ENCODE results near the gene RNF166. TPM values are rescaled to one million over a fixed set of nuclear protein-coding genes. Genes with fewer than 3 reads are reported as not detected.

RNF166 gene
- total and polyA plus RNA-seq, 7 donors = 10.1 to 22.9 (median 14.1) TPM

- TF ChIP-seq CTCF (IDR thresholded peaks at IDR 0.05) = no peak
- DNase-seq (no peak), ATAC-seq (no peak)
- Histone ChIP-seq H3K27me3 (ENCODE audit: insufficient read depth in 3 of 3, low read length in 2 of 3) (no peaks in the 10 kb centered on the region), H3K27ac (no peak overlapping the region), H3K4me1 (no peaks in the 10 kb centered on the region), H3K4me3 (no peak overlapping the region), H3K36me3 (ENCODE audit: insufficient read depth in 1 of 2, low read depth in 1 of 2) (peaks cover 0 to 4% of the 10 kb centered on the region in 2 donors), H3K9me3 (no peaks in the 10 kb centered on the region)
- WGBS, 3 donors = 92 to 96% (median 94%) methylated on average over 15 to 20 of the region's 21 CpGs
- intact Hi-C loops (cut with DNase I) = loop anchor here (2.0 to 5.0 kb wide), 3 partner anchors 48 to 476 kb away; partner anchors contain the start of gene PIEZO1 (in 1 of the 2)
Observed at GRCh38 chr16:88736496-88736895, 30.3 kb upstream of the RNF166 start.

- no peaks in the 10 kb centered on the region for H3K27me3 ChIP-seq (ENCODE audit: insufficient read depth in 3 of 3, low read length in 2 of 3)
- intact Hi-C loops (cut with DNase I) = loop anchor here (2.0 to 5.0 kb wide), 3 partner anchors 49 to 476 kb away; partner anchors contain the start of gene PIEZO1 (in 1 of the 2)
- TF ChIP-seq CTCF (IDR thresholded peaks at IDR 0.05) = no peak
- no peak overlapping the region for H3K4me3 ChIP-seq
- H3K27ac ChIP-seq = no peak overlapping the region
- H3K4me1 ChIP-seq = no peaks in the 10 kb centered on the region
- ATAC-seq = no peak
- no peaks in the 10 kb centered on the region for H3K9me3 ChIP-seq
- no peak for DNase-seq
- peaks cover 0 to 4% of the 10 kb centered on the region in 2 donors for H3K36me3 ChIP-seq (ENCODE audit: insufficient read depth in 1 of 2, low read depth in 1 of 2)
- 91 to 93% (median 92%) methylated on average over 17 to 21 of the region's 21 CpGs for WGBS, 3 donors
Observed at GRCh38 chr16:88736088-88736487, 29.9 kb upstream of the RNF166 start.

GRCh38 chr16:88735616-88736015 is 29.4 kb upstream of the RNF166 start:
- Histone ChIP-seq H3K9me3 (no peaks in the 10 kb centered on the region), H3K36me3 (ENCODE audit: insufficient read depth in 1 of 2, low read depth in 1 of 2) (no peaks in the 10 kb centered on the region), H3K27me3 (ENCODE audit: insufficient read depth in 3 of 3, low read length in 2 of 3) (no peaks in the 10 kb centered on the region), H3K27ac (no peak overlapping the region), H3K4me1 (no peaks in the 10 kb centered on the region), H3K4me3 (no peak overlapping the region)
- 57 to 72% (median 59%) methylated on average over 10 of the region's 10 CpGs for WGBS, 3 donors
- DNase-seq (no peak), ATAC-seq (no peak)
- intact Hi-C loops (cut with DNase I) = loop anchor here (2.0 to 5.0 kb wide), 3 partner anchors 49 to 477 kb away; partner anchors contain the start of gene PIEZO1 (in 1 of the 2)
- TF ChIP-seq CTCF (IDR thresholded peaks at IDR 0.05) = no peak

- no peak overlapping the region for H3K4me3 ChIP-seq
- H3K4me1 ChIP-seq = no peaks in the 10 kb centered on the region
- H3K9me3 ChIP-seq = no peaks in the 10 kb centered on the region
- WGBS, 3 donors = 86 to 93% (median 90%) methylated on average over 16 of the region's 16 CpGs
- DNase-seq = no peak
- H3K27me3 ChIP-seq (ENCODE audit: insufficient read depth in 3 of 3, low read length in 2 of 3) = no peaks in the 10 kb centered on the region
- H3K27ac ChIP-seq = no peak overlapping the region
- intact Hi-C loops (cut with DNase I) = loop anchor here (5.0 kb wide), 2 partner anchors 432 to 477 kb away; no protein-coding TSS in a partner anchor
- no peak for TF ChIP-seq CTCF (IDR thresholded peaks at IDR 0.05)
- ATAC-seq = no peak
- H3K36me3 ChIP-seq (ENCODE audit: insufficient read depth in 1 of 2, low read depth in 1 of 2) = no peaks in the 10 kb centered on the region
Observed at GRCh38 chr16:88735121-88735520, 28.9 kb upstream of the RNF166 start.

- H3K27me3 ChIP-seq (ENCODE audit: insufficient read depth in 3 of 3, low read length in 2 of 3) = no peaks in the 10 kb centered on the region
- no peak for DNase-seq
- ATAC-seq = no peak
- 91 to 95% (median 93%) methylated on average over 22 to 23 of the region's 23 CpGs for WGBS, 3 donors
- no peak overlapping the region for H3K27ac ChIP-seq
- no peaks in the 10 kb centered on the region for H3K4me1 ChIP-seq
- H3K4me3 ChIP-seq = no peak overlapping the region
- TF ChIP-seq CTCF (IDR thresholded peaks at IDR 0.05) = no peak
- H3K36me3 ChIP-seq (ENCODE audit: insufficient read depth in 1 of 2, low read depth in 1 of 2) = no peaks in the 10 kb centered on the region
- no peaks in the 10 kb centered on the region for H3K9me3 ChIP-seq
- intact Hi-C loops (cut with DNase I) = no loop called here
Observed at GRCh38 chr16:88734361-88734728, 28.1 kb upstream of the RNF166 start.

Measured in psoas muscle (tissue), 8 donors.